Mammary epithelial cell (primary cell): Measurements from ENCODE around the gene PRR16.

Experiments
- EZH2 ChIP-seq: IDR thresholded peaks from 2 replicates; pipeline ENCODE4 v1.6.1; 2012; ENCODE audit warnings: low read length, inconsistent platforms, borderline replicate concordance
- TF ChIP-seq, protein P1 (sequence below), 2 donors: IDR thresholded peaks in 1 of 2; conservative IDR thresholded peaks in 1 of 2; 2 replicates each; pipeline ENCODE4 v1.5.1; 2011 to 2012; ENCODE audit warnings: inconsistent platforms in 2 of 2, low read length in 2 of 2, mild to moderate bottlenecking in 2 of 2, control low read depth in 1 of 2, low read depth in 1 of 2; ENCODE audit not compliant: insufficient read depth in 1 of 2; ENCODE audit errors: extremely low read depth in 1 of 2

DNA sequence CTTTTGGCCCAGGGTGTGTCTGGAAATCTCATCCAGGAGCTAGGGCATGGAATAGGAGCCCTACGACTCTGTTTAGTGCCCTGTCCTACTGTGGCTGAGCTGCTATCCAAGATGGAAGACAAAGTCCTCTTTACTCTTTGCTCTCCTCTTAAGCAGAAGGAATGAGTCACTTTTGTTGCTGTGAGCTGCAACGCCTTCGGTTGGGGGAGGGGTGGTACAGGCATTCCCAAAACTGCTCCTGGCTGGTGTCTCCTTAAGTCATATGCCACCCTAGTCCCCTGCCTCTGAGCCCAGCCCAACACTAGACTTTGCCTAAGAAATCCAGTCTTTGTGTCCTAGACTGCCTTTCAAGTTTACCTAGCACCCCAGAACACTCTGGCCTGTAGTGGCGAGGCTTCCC, 99.9 kb downstream of the PRR16 start:
- TF ChIP-seq, protein P1, sequence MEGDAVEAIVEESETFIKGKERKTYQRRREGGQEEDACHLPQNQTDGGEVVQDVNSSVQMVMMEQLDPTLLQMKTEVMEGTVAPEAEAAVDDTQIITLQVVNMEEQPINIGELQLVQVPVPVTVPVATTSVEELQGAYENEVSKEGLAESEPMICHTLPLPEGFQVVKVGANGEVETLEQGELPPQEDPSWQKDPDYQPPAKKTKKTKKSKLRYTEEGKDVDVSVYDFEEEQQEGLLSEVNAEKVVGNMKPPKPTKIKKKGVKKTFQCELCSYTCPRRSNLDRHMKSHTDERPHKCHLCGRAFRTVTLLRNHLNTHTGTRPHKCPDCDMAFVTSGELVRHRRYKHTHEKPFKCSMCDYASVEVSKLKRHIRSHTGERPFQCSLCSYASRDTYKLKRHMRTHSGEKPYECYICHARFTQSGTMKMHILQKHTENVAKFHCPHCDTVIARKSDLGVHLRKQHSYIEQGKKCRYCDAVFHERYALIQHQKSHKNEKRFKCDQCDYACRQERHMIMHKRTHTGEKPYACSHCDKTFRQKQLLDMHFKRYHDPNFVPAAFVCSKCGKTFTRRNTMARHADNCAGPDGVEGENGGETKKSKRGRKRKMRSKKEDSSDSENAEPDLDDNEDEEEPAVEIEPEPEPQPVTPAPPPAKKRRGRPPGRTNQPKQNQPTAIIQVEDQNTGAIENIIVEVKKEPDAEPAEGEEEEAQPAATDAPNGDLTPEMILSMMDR (conservative IDR thresholded peaks at IDR 0.05 in 1 of 2, IDR thresholded peaks at IDR 0.05 in 1 of 2; ENCODE audit: extremely low read depth in 1 of 2, insufficient read depth in 1 of 2, low read depth in 1 of 2, low read length in 2 of 2), result no peak
- no peak for TF ChIP-seq EZH2
